Neural crest cell (in vitro differentiated cells): ENCODE results near the gene ERN1. TPM values are rescaled to one million over a fixed set of nuclear protein-coding genes. Genes with fewer than 3 reads are reported as not detected.

Experiments used
- DNase-seq: peaks from one replicate; pipeline ENCODE4 v3.0.0; 2021; ENCODE audit warnings: low read depth, mixed read lengths, low spot score
- H3K27ac Mint-ChIP-seq: one replicate; pipeline ENCODE4 v1.8.0; 2021; ENCODE audit warnings: mild to moderate bottlenecking, mixed read lengths; ENCODE audit not compliant: unreplicated experiment
- H3K27me3 Mint-ChIP-seq: 2 replicates; pipeline ENCODE4 v1.8.0; 2021; ENCODE audit warnings: low read depth, mild to moderate bottlenecking, mixed read lengths
- H3K36me3 Mint-ChIP-seq: 2 replicates; pipeline ENCODE4 v1.8.0; 2021; ENCODE audit warnings: low read depth, mild to moderate bottlenecking, mixed read lengths
- H3K4me1 Mint-ChIP-seq: 2 replicates; pipeline ENCODE4 v1.8.0; 2021; ENCODE audit warnings: mixed read lengths
- H3K4me3 Mint-ChIP-seq: one replicate; pipeline ENCODE4 v1.8.0; 2021; ENCODE audit warnings: mild to moderate bottlenecking, mixed read lengths
- H3K9me3 Mint-ChIP-seq: 2 replicates; pipeline ENCODE4 v1.8.0; 2021; ENCODE audit warnings: mixed read lengths
- total RNA-seq: library from RNA; stranded (reverse); gene quantifications from 2 replicates; pipeline ENCODE4 v1.2.1, GENCODE V29; 2021
- TF ChIP-seq, protein P1 (sequence below): fragments of 200-600 bp; sonication (generic); conservative IDR thresholded peaks from 2 replicates; pipeline ENCODE4 v1.5.0; 2021; ENCODE audit warnings: antibody characterized with exemption, mild to moderate bottlenecking

The ERN1 gene
- total RNA-seq, 1 donor from 2014 or later: 8.5 TPM

DNA sequence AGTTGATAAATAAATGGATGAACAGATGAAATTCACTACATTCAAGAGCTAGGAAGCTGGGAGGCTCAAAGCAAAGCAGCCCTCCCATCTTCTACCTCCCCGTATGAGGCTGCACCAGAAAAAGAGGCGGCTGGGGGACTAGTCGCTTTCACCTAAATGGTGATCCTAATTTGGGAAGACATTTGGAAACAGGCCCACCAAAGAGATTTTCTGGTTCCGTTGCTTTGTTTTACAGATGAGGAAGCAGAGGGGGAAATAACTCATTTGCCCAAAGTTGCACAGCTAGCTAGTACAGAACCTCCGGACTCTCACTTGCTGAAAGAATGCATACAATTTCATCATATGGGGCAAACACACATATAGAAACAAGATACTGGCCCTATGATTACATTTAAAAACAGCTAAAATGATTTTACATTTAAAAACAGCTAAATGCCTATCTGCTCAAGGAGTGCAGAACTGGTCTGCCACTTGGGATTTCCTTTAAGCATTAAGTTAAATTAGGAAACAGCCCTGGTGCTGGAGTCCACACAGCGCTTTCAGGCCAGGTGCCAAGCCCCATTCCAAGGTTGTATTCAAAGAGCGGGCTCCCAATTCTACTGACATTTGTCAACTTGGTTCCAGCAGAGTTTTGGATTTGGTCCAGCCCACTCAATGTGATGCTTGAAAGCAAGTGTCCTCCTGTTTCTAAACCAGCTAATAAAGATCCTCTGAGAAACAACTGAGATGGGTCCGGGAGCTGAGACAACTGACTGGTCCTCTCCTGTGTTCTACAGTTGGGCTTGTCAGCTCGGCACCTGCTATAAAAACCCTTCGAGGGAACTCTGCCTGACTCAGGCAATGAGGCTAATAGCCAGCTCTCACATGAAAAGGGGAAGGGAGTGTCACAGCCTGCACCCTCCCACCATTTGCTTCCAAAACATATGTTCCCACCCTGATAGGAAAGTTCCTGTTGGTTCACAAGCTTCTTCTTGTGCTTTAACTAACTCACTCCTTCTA lies 11.7 kb downstream of the ERN1 start:
- Mint-ChIP-seq H3K27ac (no peak overlapping the region), H3K9me3 (peaks cover 3% of the 10 kb centered on the region), H3K4me1 (peaks cover 6% of the 10 kb centered on the region), H3K4me3 (no peak overlapping the region), H3K36me3 (no peaks in the 10 kb centered on the region), H3K27me3 (no peaks in the 10 kb centered on the region)
- no peak for DNase-seq
- TF ChIP-seq, protein P1, sequence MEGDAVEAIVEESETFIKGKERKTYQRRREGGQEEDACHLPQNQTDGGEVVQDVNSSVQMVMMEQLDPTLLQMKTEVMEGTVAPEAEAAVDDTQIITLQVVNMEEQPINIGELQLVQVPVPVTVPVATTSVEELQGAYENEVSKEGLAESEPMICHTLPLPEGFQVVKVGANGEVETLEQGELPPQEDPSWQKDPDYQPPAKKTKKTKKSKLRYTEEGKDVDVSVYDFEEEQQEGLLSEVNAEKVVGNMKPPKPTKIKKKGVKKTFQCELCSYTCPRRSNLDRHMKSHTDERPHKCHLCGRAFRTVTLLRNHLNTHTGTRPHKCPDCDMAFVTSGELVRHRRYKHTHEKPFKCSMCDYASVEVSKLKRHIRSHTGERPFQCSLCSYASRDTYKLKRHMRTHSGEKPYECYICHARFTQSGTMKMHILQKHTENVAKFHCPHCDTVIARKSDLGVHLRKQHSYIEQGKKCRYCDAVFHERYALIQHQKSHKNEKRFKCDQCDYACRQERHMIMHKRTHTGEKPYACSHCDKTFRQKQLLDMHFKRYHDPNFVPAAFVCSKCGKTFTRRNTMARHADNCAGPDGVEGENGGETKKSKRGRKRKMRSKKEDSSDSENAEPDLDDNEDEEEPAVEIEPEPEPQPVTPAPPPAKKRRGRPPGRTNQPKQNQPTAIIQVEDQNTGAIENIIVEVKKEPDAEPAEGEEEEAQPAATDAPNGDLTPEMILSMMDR: no peak

DNA sequence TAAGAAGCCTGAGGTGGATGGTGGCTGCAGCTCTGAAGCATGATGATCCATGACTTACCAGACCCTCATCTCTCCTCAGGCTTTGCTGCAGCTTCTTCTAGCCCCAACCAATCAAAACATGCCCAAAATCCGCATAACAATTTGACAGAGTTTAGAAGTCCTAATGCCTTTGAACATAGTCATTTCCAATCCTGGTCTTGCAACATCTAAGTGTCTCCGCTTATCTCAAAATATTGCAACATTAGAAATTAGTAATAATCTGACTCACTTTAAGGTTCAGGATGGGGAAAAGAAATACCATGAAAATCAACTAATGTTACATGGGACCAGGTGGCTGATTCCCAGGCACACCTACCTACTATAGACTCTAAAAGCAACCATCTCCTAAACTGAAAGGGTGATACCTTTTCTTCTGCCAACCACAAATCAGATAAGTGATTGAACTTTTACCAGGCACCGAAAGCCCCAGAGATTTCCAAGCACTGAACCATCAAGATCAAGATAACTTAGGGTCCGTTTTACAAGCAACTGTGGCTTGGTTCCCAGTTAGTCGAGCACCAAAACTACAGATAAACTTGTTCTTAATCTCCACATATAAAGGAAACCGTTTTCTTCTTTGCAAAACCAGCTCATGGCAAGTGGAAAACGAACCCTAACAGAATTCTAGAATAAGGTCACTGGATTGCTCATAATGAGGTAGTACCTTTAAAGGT lies 14.0 kb downstream of the ERN1 start:
- no peaks in the 10 kb centered on the region for H3K27me3 Mint-ChIP-seq
- TF ChIP-seq, protein P1: no peak
- peaks cover 3% of the 10 kb centered on the region for H3K9me3 Mint-ChIP-seq
- H3K4me1 Mint-ChIP-seq: peaks cover 6% of the 10 kb centered on the region
- DNase-seq: no peak
- no peaks in the 10 kb centered on the region for H3K36me3 Mint-ChIP-seq
- H3K4me3 Mint-ChIP-seq: no peak overlapping the region
- H3K27ac Mint-ChIP-seq: no peak overlapping the region

DNA sequence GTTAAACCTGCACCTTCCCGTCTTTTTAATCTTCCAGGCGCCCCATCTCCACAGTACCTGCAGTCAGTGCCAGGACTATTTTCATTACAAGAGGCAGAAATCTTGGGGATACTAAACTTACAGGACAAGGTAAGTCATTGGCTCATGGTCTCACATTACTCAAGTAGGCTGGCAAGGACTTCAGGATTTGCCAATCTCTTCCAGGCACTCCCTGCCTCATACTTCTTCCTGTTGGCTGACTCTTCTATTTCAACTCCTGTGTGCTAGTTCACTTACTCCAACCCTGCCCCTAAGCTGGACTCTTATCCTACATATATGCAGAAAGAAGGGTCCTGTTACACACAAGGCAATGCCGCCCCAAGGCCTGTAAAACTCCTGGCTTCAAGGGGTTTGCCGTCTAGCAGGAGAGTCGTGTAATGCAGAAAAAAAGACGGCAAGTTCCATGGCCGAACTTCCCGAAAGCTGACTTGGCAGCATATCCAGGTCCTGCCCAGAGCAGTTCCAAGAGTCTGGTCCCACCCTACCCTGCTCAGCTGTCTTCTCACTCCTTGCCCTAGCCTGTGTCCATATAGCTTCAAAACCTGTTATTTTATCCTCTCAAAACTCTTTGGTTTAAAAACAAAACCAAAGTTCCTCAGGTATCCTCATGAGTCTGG lies 14.8 kb downstream of the ERN1 start:
- Mint-ChIP-seq H3K4me1 (peaks cover 8% of the 10 kb centered on the region), H3K27ac (no peak overlapping the region), H3K9me3 (peaks cover 3% of the 10 kb centered on the region), H3K27me3 (no peaks in the 10 kb centered on the region), H3K36me3 (no peaks in the 10 kb centered on the region), H3K4me3 (no peak overlapping the region)
- TF ChIP-seq, protein P1: no peak
- DNase-seq: no peak

DNA sequence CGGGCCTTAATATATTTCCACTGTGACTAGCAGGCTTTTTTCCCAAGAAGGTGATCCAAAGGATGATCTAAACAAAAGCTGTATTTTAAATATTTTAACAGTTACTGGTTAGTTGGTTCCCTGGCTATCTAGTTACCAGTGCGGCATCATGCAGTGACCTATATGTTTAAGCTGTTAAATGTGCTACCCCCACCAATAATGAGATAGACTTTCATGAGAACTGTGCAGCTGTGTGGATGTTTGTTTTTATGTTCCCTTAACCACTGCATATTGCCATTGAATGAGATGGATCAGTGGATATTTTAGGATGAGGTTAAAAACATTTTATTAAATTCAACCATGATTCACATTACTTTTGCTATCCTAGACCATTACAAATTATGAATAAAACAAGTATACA lies 16.9 kb downstream of the ERN1 start:
- H3K4me1 Mint-ChIP-seq: peaks cover 7% of the 10 kb centered on the region
- no peak overlapping the region for H3K4me3 Mint-ChIP-seq
- peaks cover 3% of the 10 kb centered on the region for H3K9me3 Mint-ChIP-seq
- H3K27me3 Mint-ChIP-seq: no peaks in the 10 kb centered on the region
- no peak overlapping the region for H3K27ac Mint-ChIP-seq
- TF ChIP-seq, protein P1: no peak
- no peak for DNase-seq
- H3K36me3 Mint-ChIP-seq: no peaks in the 10 kb centered on the region

DNA sequence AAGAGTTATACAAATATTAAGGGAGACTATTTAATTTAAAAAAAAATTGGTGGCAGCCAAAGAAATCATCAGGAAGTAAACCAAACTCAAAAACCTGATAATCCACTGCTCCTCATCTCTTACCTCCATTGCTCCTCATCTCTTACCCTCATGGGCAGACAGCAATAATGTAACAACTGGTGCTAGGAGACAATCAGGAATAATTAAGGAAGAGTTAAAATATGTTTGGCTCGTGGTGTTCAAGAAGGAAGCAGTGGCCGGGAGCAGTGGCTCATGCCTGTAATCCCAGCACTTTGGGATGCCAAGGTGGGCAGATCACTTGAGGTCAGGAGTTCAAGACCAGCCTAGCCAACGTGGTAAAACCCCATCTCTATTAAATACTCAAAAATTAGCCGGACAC lies 18.1 kb downstream of the ERN1 start:
- no peak for DNase-seq
- H3K4me3 Mint-ChIP-seq: no peak overlapping the region
- no peaks in the 10 kb centered on the region for H3K27me3 Mint-ChIP-seq
- peaks cover 10% of the 10 kb centered on the region for H3K4me1 Mint-ChIP-seq
- TF ChIP-seq, protein P1: no peak
- no peak overlapping the region for H3K27ac Mint-ChIP-seq
- H3K9me3 Mint-ChIP-seq: peaks cover 3% of the 10 kb centered on the region
- no peaks in the 10 kb centered on the region for H3K36me3 Mint-ChIP-seq
